H1 (cell line): ENCODE measurements around the gene GIT1. TPM values are rescaled to one million over a fixed set of nuclear protein-coding genes. Genes with fewer than 3 reads are reported as not detected.

ENCODE experiments used
- CTCF ChIA-PET: fragments of 300-600 bp; sonication (Branson Sonifier 250); formaldehyde crosslinking; loops from one replicate; lab custom pipeline; 2021; ENCODE audit not compliant: partially characterized antibody; lab: Charles Lee
- POLR2A ChIA-PET: fragments of 300-600 bp; sonication (Branson Sonifier 250); formaldehyde crosslinking; loops from one replicate; lab custom pipeline; 2021; ENCODE audit warnings: inconsistent platforms; ENCODE audit not compliant: partially characterized antibody; lab: Charles Lee
- DNase-seq, 2 experiments: peaks; one replicate each; pipeline versions ENCODE4 v3.0.0 to v3.0.0-alpha.2; 2010 to 2022; ENCODE audit warnings: low spot score in 2 of 2, low read depth in 1 of 2, mixed read lengths in 1 of 2
- FAIRE-seq: peaks from 2 replicates; lab custom pipeline; 2011; peaks lifted over from hg19 to GRCh38; lab: Jason Lieb, UNC
- H2AFZ ChIP-seq: 2 replicates; pipeline ENCODE4 v1.8.1; 2012; ENCODE audit warnings: low read length, inconsistent platforms
- H2AK5ac ChIP-seq: 2 replicates; pipeline ENCODE4 v1.6.1; 2013; ENCODE audit warnings: low read depth, low read length
- H2BK120ac ChIP-seq: replicated peaks from 2 replicates; pipeline ENCODE3; 2013; ENCODE audit warnings: low read depth, low read length, inconsistent platforms
- H2BK12ac ChIP-seq: 2 replicates; pipeline ENCODE4 v1.6.1; 2013; ENCODE audit warnings: low read depth, low read length
- H2BK15ac ChIP-seq: 2 replicates; pipeline ENCODE4 v1.6.1; 2013; ENCODE audit warnings: low read length
- H2BK20ac ChIP-seq: 2 replicates; pipeline ENCODE4 v1.6.1; 2013; ENCODE audit warnings: low read length
- H2BK5ac ChIP-seq: 2 replicates; pipeline ENCODE4 v1.6.1; 2013; ENCODE audit warnings: low read depth, low read length
- H3K14ac ChIP-seq: 2 replicates; pipeline ENCODE4 v1.6.1; 2013; ENCODE audit warnings: inconsistent platforms; ENCODE audit not compliant: insufficient read length
- H3K18ac ChIP-seq: 2 replicates; pipeline ENCODE4 v1.6.1; 2013; ENCODE audit warnings: low read length; ENCODE audit errors: extremely low read depth
- H3K23ac ChIP-seq: 2 replicates; pipeline ENCODE4 v1.6.1; 2013; ENCODE audit warnings: inconsistent platforms; ENCODE audit not compliant: insufficient read length
- H3K23me2 ChIP-seq: 2 replicates; pipeline ENCODE4 v1.6.1; 2013; ENCODE audit warnings: low read depth, low read length
- H3K27ac ChIP-seq: 2 replicates; pipeline ENCODE4 v1.6.1; 2011; ENCODE audit warnings: low read depth, low read length, inconsistent platforms
- H3K27me3 ChIP-seq, 4 experiments: replicated peaks in 1 of 4; 1 replicate in 1 of 4; 2 replicates in 3 of 4; pipeline versions ENCODE4 v1.6.1 to v1.8.1; 2011 to 2013; ENCODE audit warnings: low read length in 3 of 4, mild to moderate bottlenecking in 3 of 4, inconsistent platforms in 2 of 4, mixed read lengths in 2 of 4, moderate library complexity in 1 of 4; ENCODE audit not compliant: control insufficient read depth in 3 of 4, insufficient read depth in 3 of 4; ENCODE audit errors: extremely low read depth in 1 of 4
- H3K36me3 ChIP-seq, 4 experiments: 2 replicates each; pipeline versions ENCODE4 v1.6.1 to v1.8.1; 2011 to 2013; ENCODE audit warnings: mild to moderate bottlenecking in 4 of 4, low read length in 3 of 4, moderate library complexity in 2 of 4, control low read depth in 1 of 4, inconsistent platforms in 1 of 4; ENCODE audit not compliant: insufficient read depth in 4 of 4, control insufficient read depth in 2 of 4
- H3K4ac ChIP-seq: replicated peaks from 2 replicates; pipeline ENCODE3; 2013; ENCODE audit warnings: low read length, low read depth, mixed read lengths, inconsistent platforms; ENCODE audit not compliant: insufficient read length
- H3K4me1 ChIP-seq, 4 experiments: replicated peaks in 1 of 4; 1 replicate in 1 of 4; 2 replicates in 3 of 4; pipeline versions ENCODE4 v1.6.1 to v1.8.1; 2011 to 2013; ENCODE audit warnings: low read length in 3 of 4, inconsistent platforms in 2 of 4, mixed read lengths in 1 of 4; ENCODE audit not compliant: insufficient read depth in 4 of 4, control insufficient read depth in 3 of 4
- H3K4me2 ChIP-seq, 2 experiments: 2 replicates each; pipeline versions ENCODE4 v1.6.1 to v1.8.1; 2011 to 2013; ENCODE audit warnings: low read depth in 2 of 2, low read length in 2 of 2, control low read depth in 1 of 2, inconsistent platforms in 1 of 2, mild to moderate bottlenecking in 1 of 2; ENCODE audit not compliant: insufficient read depth in 1 of 2
- H3K4me3 ChIP-seq, 4 experiments: fragments of 200-600, 300-600 bp in 1 of 4; sonication (generic), shearing (Covaris generic), sonication (Bioruptor Twin) in 1 of 4; 2 replicates each; pipeline versions ENCODE4 v1.5.1 to v1.8.1; 2011 to 2016; ENCODE audit warnings: low read length in 4 of 4, low read depth in 3 of 4, control low read depth in 2 of 4, inconsistent platforms in 2 of 4, mild to moderate bottlenecking in 2 of 4, mixed read lengths in 1 of 4, moderate library complexity in 1 of 4; ENCODE audit not compliant: insufficient read depth in 2 of 4; ENCODE audit errors: extremely low read depth in 1 of 4
- H3K56ac ChIP-seq: replicated peaks from 2 replicates; pipeline ENCODE3; 2013; ENCODE audit warnings: low read depth, mild to moderate bottlenecking, mixed read lengths, low read length, inconsistent platforms; ENCODE audit not compliant: insufficient read length
- H3K79me1 ChIP-seq: 2 replicates; pipeline ENCODE4 v1.6.1; 2013; ENCODE audit warnings: low read depth, low read length, control low read depth
- H3K79me2 ChIP-seq, 2 experiments: 2 replicates each; pipeline versions ENCODE4 v1.6.1 to v1.8.1; 2012 to 2013; ENCODE audit warnings: low read length in 2 of 2, mild to moderate bottlenecking in 2 of 2, inconsistent platforms in 1 of 2; ENCODE audit not compliant: insufficient read depth in 2 of 2, control insufficient read depth in 1 of 2
- H3K9ac ChIP-seq, 4 experiments: replicated peaks in 1 of 4; 1 replicate in 1 of 4; 2 replicates in 3 of 4; pipeline versions ENCODE4 v1.6.1 to v1.8.1; 2011 to 2013; ENCODE audit warnings: low read depth in 3 of 4, low read length in 3 of 4, control low read depth in 2 of 4, mild to moderate bottlenecking in 2 of 4, moderate library complexity in 2 of 4, inconsistent platforms in 1 of 4; ENCODE audit errors: extremely low read depth in 1 of 4
- H3K9me3 ChIP-seq, 2 experiments: 2 replicates each; pipeline versions ENCODE4 v1.6.1 to v1.8.1; 2012 to 2013; ENCODE audit warnings: mild to moderate bottlenecking in 2 of 2, moderate library complexity in 2 of 2, control low read depth in 1 of 2, inconsistent platforms in 1 of 2, low read depth in 1 of 2, low read length in 1 of 2, mixed read lengths in 1 of 2; ENCODE audit not compliant: insufficient read depth in 2 of 2
- H4K20me1 ChIP-seq, 2 experiments: replicated peaks in 1 of 2; 2 replicates each; pipeline versions ENCODE3 to v1.8.1; 2011 to 2013; ENCODE audit warnings: inconsistent platforms in 2 of 2, low read length in 2 of 2, mild to moderate bottlenecking in 1 of 2; ENCODE audit not compliant: insufficient read depth in 2 of 2, control insufficient read depth in 1 of 2
- H4K5ac ChIP-seq: 2 replicates; pipeline ENCODE4 v1.6.1; 2013; ENCODE audit warnings: low read length, low read depth, mixed read lengths, inconsistent platforms; ENCODE audit not compliant: insufficient read length
- H4K8ac ChIP-seq: 2 replicates; pipeline ENCODE4 v1.8.0; 2013; ENCODE audit warnings: mild to moderate bottlenecking, moderate library complexity, low read length, inconsistent platforms; ENCODE audit not compliant: insufficient read depth; ENCODE audit errors: extremely low read depth
- H4K91ac ChIP-seq: replicated peaks from 2 replicates; pipeline ENCODE3; 2013; ENCODE audit warnings: low read length, mixed read lengths, inconsistent platforms; ENCODE audit not compliant: insufficient read length
- ATF3 ChIP-seq: IDR thresholded peaks from 2 replicates; pipeline ENCODE4 v1.6.1; 2011; ENCODE audit warnings: low read depth, mild to moderate bottlenecking, low read length; ENCODE audit not compliant: insufficient read depth
- CHD1 ChIP-seq: IDR thresholded peaks from 2 replicates; pipeline ENCODE4 v1.6.1; 2012; ENCODE audit warnings: low read depth, low read length, improper control_type of control experiment
- EP300 ChIP-seq, 2 experiments: IDR thresholded peaks; 1 replicate in 1 of 2; 2 replicates in 1 of 2; pipeline ENCODE4 v1.6.1; 2011 to 2012; ENCODE audit warnings: low read depth in 2 of 2, low read length in 2 of 2, mild to moderate bottlenecking in 2 of 2, borderline replicate concordance in 1 of 2, inconsistent platforms in 1 of 2, moderate library complexity in 1 of 2
- EZH2 ChIP-seq: fragments of 200-600 bp; sonication (generic); IDR thresholded peaks from 2 replicates; pipeline ENCODE4 v1.7.1; 2012; ENCODE audit warnings: low read depth, mild to moderate bottlenecking, moderate library complexity, low read length, inconsistent platforms; ENCODE audit not compliant: severe bottlenecking
- JUN ChIP-seq: IDR thresholded peaks from 2 replicates; pipeline ENCODE4 v1.6.1; 2011; ENCODE audit warnings: low read depth, mild to moderate bottlenecking, improper control_type of control experiment, low read length
- KDM5A ChIP-seq: fragments of 200-600 bp; IDR thresholded peaks from 2 replicates; pipeline ENCODE4 v1.7.1; 2012; ENCODE audit warnings: mild to moderate bottlenecking, low read length, inconsistent platforms, mixed read lengths
- MAX ChIP-seq: IDR thresholded peaks from 2 replicates; pipeline ENCODE4 v1.6.1; 2012; ENCODE audit warnings: inconsistent platforms
- PHF8 ChIP-seq: fragments of 200-600 bp; sonication (generic); conservative IDR thresholded peaks from 2 replicates; pipeline ENCODE4 v1.7.1; 2012; ENCODE audit warnings: low read depth, mild to moderate bottlenecking, inconsistent platforms, low read length, moderate library complexity
- TAF7 ChIP-seq: optimal IDR thresholded peaks from 2 replicates; pipeline ENCODE3; 2011; ENCODE audit warnings: low read depth, mild to moderate bottlenecking, inconsistent platforms, low read length, moderate library complexity, borderline replicate concordance
- YY1 ChIP-seq: IDR thresholded peaks from 2 replicates; pipeline ENCODE4 v1.6.1; 2011; ENCODE audit warnings: low read depth, mild to moderate bottlenecking, low read length
- ZNF274 ChIP-seq: IDR thresholded peaks from 2 replicates; pipeline ENCODE4 v1.7.0; 2012; ENCODE audit warnings: low read length, borderline replicate concordance; ENCODE audit errors: extremely low read depth
- WGBS, 2 experiments: shearing (Covaris generic) in 1 of 2; methylation state at CpG; one replicate each; pipeline versions ENCODE4 v1.1.6 to v1.1.7; 2013 to 2015; ENCODE audit warnings: low lambda C conversion rate in 2 of 2, mixed read lengths in 2 of 2, inconsistent platforms in 1 of 2, low coverage in 1 of 2, missing lambda C conversion rate in 1 of 2; ENCODE audit not compliant: insufficient replicate concordance in 2 of 2, insufficient coverage in 1 of 2, insufficient read length in 1 of 2; ENCODE audit errors: extremely low coverage in 1 of 2, missing lambda C conversion rate in 1 of 2; 5-methylcytosine and 5-hydroxymethylcytosine counted together
- polyA plus RNA-seq, 7 experiments: library from polyadenylated mRNA; depleted of rRNA in 3 of 7; stranded (reverse) in 5 of 7; unstranded in 2 of 7; fragments of >200 nt in 5 of 7; fragments of 200-250 nt in 2 of 7; gene quantifications; 1 replicate in 5 of 7; 2 replicates in 1 of 7; 4 replicates in 1 of 7; pipeline versions ENCODE4 v1.2.1 to v1.2.3, GENCODE V29; 2011 to 2013; ENCODE audit warnings: missing spikeins in 2 of 7, mixed read lengths in 2 of 7
- total RNA-seq: library from RNA; stranded (reverse); fragmentation: NEBNext Ultra II Directional; extraction: Animal tissue kit (Norgen Biotek cat#: 25700); gene quantifications from 2 replicates; pipeline ENCODE4 v1.2.1, GENCODE V29; 2021

GIT1 gene
- total and polyA plus RNA-seq, 2 of the 8 experiments (the other 6 are each of a cell fraction or from before 2014, with no cell fraction given), result 62.4 to 63.0 TPM

- peak overlapping the region; percentile 87 for H3K18ac ChIP-seq
- H3K4me1 ChIP-seq, result peaks cover 10 to 35% (median 30%) of the 10 kb centered on the region in 4 experiments
- H3K79me1 ChIP-seq, result peaks cover 2% of the 10 kb centered on the region; the same call in 1 of the 2 replicates
- H2AFZ ChIP-seq, result peak overlapping the region; percentile 9; the same call in 1 of the 2 replicates
- H4K5ac ChIP-seq, result no peak overlapping the region
- peak overlapping the region; percentile 5; the same call in 1 of the 2 replicates for H2BK12ac ChIP-seq
- H3K56ac ChIP-seq, result no peak overlapping the region
- no peak overlapping the region for H4K91ac ChIP-seq
- WGBS, 2 experiments, result 4% methylated on average over 30 of the region's 50 CpGs; no CpG with 5 or more reads in 1 of the 2 experiments
- H3K14ac ChIP-seq, result no peak overlapping the region
- no peak overlapping the region for H2AK5ac ChIP-seq
- H3K79me2 ChIP-seq, result no peaks in the 10 kb centered on the region
- DNase-seq, result peak in 1 of 2 experiments; percentile 100
- peaks cover 0 to 11% of the 10 kb centered on the region in 2 experiments; a peak in 1 of 4 replicates for H3K9me3 ChIP-seq
- H3K4me3 ChIP-seq, result peak overlapping the region; percentile 5 to 55 (median 38); a peak in 5 of 8 replicates
- H2BK15ac ChIP-seq, result 0 out of 2 replicates have a peak overlapping the region, but pooled peaks have one; percentile 29
- no peak overlapping the region for H2BK20ac ChIP-seq
- peaks cover 4 to 5% of the 10 kb centered on the region in 2 experiments for H4K20me1 ChIP-seq
- 0 out of 7 replicates have a peak overlapping the region, but pooled peaks of 1 of the 4 experiments have one; percentile 4 for H3K9ac ChIP-seq
- no peak overlapping the region for H3K23ac ChIP-seq
- no peak overlapping the region for H2BK5ac ChIP-seq
- no peak for FAIRE-seq
- ChIA-PET POLR2A (interaction anchor here (0.6 to 1.3 kb wide), 3 partner anchors 12 to 46 kb away, joined by 3 to 4 read pairs (median 3); no protein-coding TSS in a partner anchor), CTCF (interaction anchor here (0.7 to 13.1 kb wide), 13 partner anchors 8 to 481 kb away, joined by 3 to 193 read pairs (median 4); partner anchors contain the start of genes ABHD15, ANKRD13B and TP53I13)
- H4K8ac ChIP-seq, result 0 out of 2 replicates have a peak overlapping the region, but pooled peaks have one; percentile 73
- H3K23me2 ChIP-seq, result peaks cover 13% of the 10 kb centered on the region
- H2BK120ac ChIP-seq, result no peak overlapping the region
- peaks cover 17 to 48% (median 37%) of the 10 kb centered on the region in 4 experiments for H3K27me3 ChIP-seq
- H3K27ac ChIP-seq, result no peak overlapping the region
- H3K36me3 ChIP-seq, result peaks cover 0 to 7% (median 0%) of the 10 kb centered on the region in 4 experiments; a peak in 1 of 8 replicates
- H3K4me2 ChIP-seq, result peak overlapping the region; percentile 46 to 75
- no peak overlapping the region for H3K4ac ChIP-seq
- TF ChIP-seq EZH2 (no peak), EP300 (IDR thresholded peaks at IDR 0.05; ENCODE audit: borderline replicate concordance in 1 of 2, low read depth in 2 of 2, low read length in 2 of 2) (no peak), CHD1 (no peak), YY1 (no peak; the same call in 1 of the 2 replicates), ATF3 (no peak), TAF7 (peak; percentile 75), ZNF274 (no peak), KDM5A (no peak), PHF8 (no peak), MAX (peak; percentile 100), JUN (no peak)
Observed at GRCh38 chr17:29613352-29613837, 23.9 kb upstream of the GIT1 start.
